Mesothelial cell of epicardium (in vitro differentiated cells): ENCODE results near the gene RPA1. TPM values are rescaled to one million over a fixed set of nuclear protein-coding genes. Genes with fewer than 3 reads are reported as not detected.
"Not testable (repeated sequence)": the region's sequence is repeated elsewhere in the genome, so short reads cannot be mapped to it uniquely, and the experiment has no call there.

Source experiments
- DNase-seq, 2 experiments: peaks; one replicate each; pipeline ENCODE4 v3.0.0; 2021; ENCODE audit warnings: low spot score in 2 of 2; ENCODE audit not compliant: unreplicated experiment in 2 of 2
- H3K27ac Mint-ChIP-seq: 2 replicates; pipeline ENCODE4 v1.8.0; 2021; ENCODE audit warnings: mixed read lengths
- H3K27me3 Mint-ChIP-seq: 2 replicates; pipeline ENCODE4 v1.8.0; 2021; ENCODE audit warnings: low read depth, mixed read lengths
- H3K36me3 Mint-ChIP-seq: 2 replicates; pipeline ENCODE4 v1.8.0; 2021; ENCODE audit warnings: mixed read lengths
- H3K4me1 Mint-ChIP-seq: 2 replicates; pipeline ENCODE4 v1.8.0; 2021; ENCODE audit warnings: mixed read lengths
- H3K4me3 Mint-ChIP-seq: 2 replicates; pipeline ENCODE4 v1.8.0; 2021; ENCODE audit warnings: mild to moderate bottlenecking, moderate library complexity, mixed read lengths
- H3K9me3 Mint-ChIP-seq: 2 replicates; pipeline ENCODE4 v1.8.0; 2021; ENCODE audit warnings: mixed read lengths
- CTCF ChIP-seq: fragments of 200-600 bp; sonication (generic); IDR thresholded peaks from one replicate; pipeline ENCODE4 v1.5.0; 2021; ENCODE audit warnings: antibody characterized with exemption; ENCODE audit not compliant: unreplicated experiment
- total RNA-seq: library from RNA; stranded (reverse); gene quantifications from 3 replicates; pipeline ENCODE4 v1.2.1, GENCODE V29; 2021

Gene RPA1
- total RNA-seq, 1 donor from 2014 or later: 94.2 TPM

GRCh38 chr17:1894753-1895339 is 65.0 kb downstream of the RPA1 start:
- no peaks in the 10 kb centered on the region for H3K9me3 Mint-ChIP-seq
- H3K4me3 Mint-ChIP-seq: no peak overlapping the region
- H3K36me3 Mint-ChIP-seq: peaks cover 22% of the 10 kb centered on the region
- no peaks in the 10 kb centered on the region for H3K4me1 Mint-ChIP-seq
- TF ChIP-seq CTCF: no peak
- no peak for DNase-seq
- H3K27ac Mint-ChIP-seq: no peak overlapping the region
- H3K27me3 Mint-ChIP-seq: no peaks in the 10 kb centered on the region

- not testable (repeated sequence) for H3K9me3 Mint-ChIP-seq, H3K27ac Mint-ChIP-seq, DNase-seq, H3K27me3 Mint-ChIP-seq, H3K4me1 Mint-ChIP-seq, H3K4me3 Mint-ChIP-seq
- H3K36me3 Mint-ChIP-seq: peaks cover 22% of the 10 kb centered on the region
Observed at GRCh38 chr17:1895479-1895878, 65.7 kb downstream of the RPA1 start.

- no peak for TF ChIP-seq CTCF
- no peak overlapping the region for H3K4me3 Mint-ChIP-seq
- no peak overlapping the region for H3K27ac Mint-ChIP-seq
- no peak for DNase-seq
- H3K36me3 Mint-ChIP-seq: peaks cover 17% of the 10 kb centered on the region
- H3K9me3 Mint-ChIP-seq: no peaks in the 10 kb centered on the region
- no peaks in the 10 kb centered on the region for H3K4me1 Mint-ChIP-seq
- no peaks in the 10 kb centered on the region for H3K27me3 Mint-ChIP-seq
Observed at GRCh38 chr17:1896243-1897104, 66.7 kb downstream of the RPA1 start.

- H3K4me1 Mint-ChIP-seq: no peaks in the 10 kb centered on the region
- H3K27me3 Mint-ChIP-seq: no peaks in the 10 kb centered on the region
- TF ChIP-seq CTCF: no peak
- H3K36me3 Mint-ChIP-seq: peaks cover 15% of the 10 kb centered on the region
- no peaks in the 10 kb centered on the region for H3K9me3 Mint-ChIP-seq
- no peak for DNase-seq
- no peak overlapping the region for H3K27ac Mint-ChIP-seq
- no peak overlapping the region for H3K4me3 Mint-ChIP-seq
Observed at GRCh38 chr17:1897105-1897656, 67.4 kb downstream of the RPA1 start.

DNA sequence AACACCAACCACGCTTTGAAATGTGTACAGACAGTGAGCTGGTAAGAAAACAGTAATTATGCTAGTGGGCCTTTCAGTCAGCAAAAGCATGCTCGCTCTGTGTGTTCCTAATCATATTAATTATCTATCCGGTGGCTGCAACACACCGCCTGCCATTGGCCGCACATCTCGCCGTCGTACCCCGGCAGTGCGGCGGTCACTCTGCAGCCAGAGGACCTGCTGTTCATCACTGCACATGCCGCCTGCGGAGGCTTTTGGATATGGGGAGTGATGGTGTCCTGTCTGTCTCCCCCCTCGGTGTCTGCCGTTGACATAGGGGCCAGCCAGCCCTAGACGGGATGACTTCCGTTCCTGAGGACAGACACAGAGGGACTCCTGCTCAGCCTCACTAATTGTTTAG is 68.5 kb downstream of the RPA1 start:
- no peak overlapping the region for H3K27ac Mint-ChIP-seq
- H3K4me1 Mint-ChIP-seq: no peaks in the 10 kb centered on the region
- H3K36me3 Mint-ChIP-seq: peaks cover 10% of the 10 kb centered on the region
- no peak for DNase-seq
- peaks cover 3% of the 10 kb centered on the region for H3K27me3 Mint-ChIP-seq
- no peak overlapping the region for H3K4me3 Mint-ChIP-seq
- TF ChIP-seq CTCF: no peak
- H3K9me3 Mint-ChIP-seq: no peaks in the 10 kb centered on the region

DNA sequence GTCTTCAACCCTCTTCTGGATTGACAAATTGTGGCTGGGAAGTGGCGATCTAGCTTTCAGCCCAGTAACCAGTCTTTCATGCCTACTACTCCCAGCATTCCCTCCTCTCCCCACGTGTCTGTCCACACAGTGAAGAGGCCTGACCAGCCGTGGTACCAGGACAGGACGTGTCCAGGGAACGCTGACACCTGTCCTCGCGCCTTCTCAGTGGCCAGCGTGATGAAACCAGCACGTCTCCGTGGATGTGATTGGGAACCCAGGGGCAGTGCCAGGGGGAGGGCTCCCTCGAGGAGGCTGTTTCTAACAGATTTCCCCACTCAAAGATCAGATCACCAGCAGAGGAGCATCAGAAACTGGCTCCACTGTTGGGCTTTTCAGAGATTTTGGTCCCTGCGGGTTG is 69.1 kb downstream of the RPA1 start:
- Mint-ChIP-seq H3K27ac (no peak overlapping the region), H3K4me1 (no peaks in the 10 kb centered on the region), H3K4me3 (no peak overlapping the region), H3K36me3 (peaks cover 10% of the 10 kb centered on the region), H3K27me3 (peaks cover 6% of the 10 kb centered on the region), H3K9me3 (no peaks in the 10 kb centered on the region)
- DNase-seq: no peak
- TF ChIP-seq CTCF: no peak
